Cerebellar nuclear complex (tissue), 1 donor: ENCODE data around the gene GAP43.

ENCODE experiments used
- DNase-seq, 2 experiments: peaks; one replicate each; lab custom pipeline; 2025; lab: John Stamatoyannopoulos, UW

GAP43 gene

DNA sequence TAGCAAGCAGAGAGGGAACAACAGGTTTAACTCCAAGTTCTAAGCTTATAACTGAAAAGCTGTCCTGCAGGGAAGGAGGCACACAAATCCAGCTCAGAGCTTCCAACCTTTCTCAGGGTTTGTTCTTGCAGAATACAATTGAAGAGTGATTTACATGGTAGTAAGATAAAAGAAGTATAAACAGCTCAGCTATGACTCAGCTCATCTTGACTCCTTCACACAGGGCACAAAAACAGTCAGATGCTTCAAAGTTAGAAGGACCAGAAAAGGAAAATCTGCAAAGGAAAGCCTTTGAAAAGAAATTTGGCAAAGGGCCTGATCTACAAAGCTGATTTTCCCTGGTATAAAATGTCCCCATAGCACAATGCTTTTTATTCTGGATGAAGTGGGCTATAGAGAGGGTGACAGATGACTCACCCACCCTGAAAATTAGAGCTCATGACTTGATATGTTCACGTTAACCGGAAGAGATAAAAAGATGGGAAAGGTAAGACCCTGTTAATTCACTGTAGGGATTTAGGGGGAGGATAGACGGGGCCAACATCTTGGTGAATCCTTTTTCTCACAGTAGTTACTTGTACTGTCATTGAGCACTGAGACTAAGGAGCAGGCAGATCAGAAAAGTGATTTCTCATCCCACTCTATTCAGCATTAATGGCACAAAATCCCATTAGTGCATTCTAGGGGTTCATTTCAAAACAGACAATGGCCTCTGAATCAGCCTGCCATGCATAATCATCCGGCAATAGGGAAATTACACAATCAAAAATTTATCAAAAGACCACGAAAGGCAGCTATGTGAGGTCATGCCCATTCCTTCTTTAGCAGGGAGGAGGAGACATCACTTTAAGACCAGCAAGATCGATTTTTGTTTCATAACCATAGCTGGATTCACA lies 143.5 kb downstream of the GAP43 start:
- no peak for DNase-seq

DNA sequence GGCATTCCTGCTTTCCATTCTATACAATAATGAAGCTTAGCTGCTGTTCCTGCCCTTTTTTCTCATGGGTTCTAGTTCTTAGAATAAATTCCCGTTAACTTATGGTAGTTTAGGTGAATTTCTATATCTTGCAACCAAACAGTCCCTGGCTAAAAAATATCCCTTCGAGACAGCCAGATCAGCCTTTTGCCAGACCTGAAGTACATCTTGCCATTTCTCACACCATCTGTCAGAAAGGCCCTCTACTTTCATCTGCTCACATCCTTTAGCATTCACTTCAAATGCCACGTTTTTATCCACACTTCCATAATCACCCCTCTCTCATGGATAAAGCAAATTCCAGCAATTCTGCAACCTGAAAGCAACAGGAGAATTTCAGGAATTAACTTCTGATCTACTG lies 145.4 kb downstream of the GAP43 start:
- no peak for DNase-seq
